PFSK-1 (cell line): Measurements from ENCODE around the gene PTPRN2.

Source experiments
- POLR2AphosphoS5 ChIP-seq: IDR thresholded peaks from 2 replicates; pipeline ENCODE4 v1.6.1; 2012; ENCODE audit warnings: low read depth, mild to moderate bottlenecking, control low read depth, low read length, moderate library complexity
- SIN3A ChIP-seq: IDR thresholded peaks from 2 replicates; pipeline ENCODE4 v1.6.1; 2012; ENCODE audit warnings: mild to moderate bottlenecking, low read length, moderate library complexity, borderline replicate concordance; ENCODE audit not compliant: insufficient read depth
- TAF1 ChIP-seq: IDR thresholded peaks from 2 replicates; pipeline ENCODE4 v1.6.1; 2012; ENCODE audit warnings: low read length, control low read depth, borderline replicate concordance; ENCODE audit not compliant: insufficient read depth

DNA sequence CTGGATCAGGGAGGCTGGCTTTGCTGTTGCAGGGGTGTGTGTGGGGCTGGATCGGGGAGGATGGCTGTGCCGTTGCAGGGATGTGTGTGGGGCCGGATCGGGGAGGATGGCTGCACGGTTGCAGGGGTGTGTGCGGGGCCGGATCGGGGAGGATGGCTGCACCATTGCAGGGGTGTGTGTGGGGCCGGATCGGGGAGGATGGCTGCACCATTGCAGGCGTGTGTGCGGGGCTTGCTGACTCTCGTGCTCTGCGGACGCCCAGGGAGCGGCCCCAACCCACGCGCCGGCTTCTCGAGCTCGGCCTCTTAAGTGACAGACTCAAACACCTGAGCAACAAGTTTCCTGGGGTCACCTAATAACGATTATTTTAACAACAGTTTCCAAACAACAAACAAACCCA lies 732.6 kb downstream of the PTPRN2 start:
- no peak for TF ChIP-seq POLR2AphosphoS5
- no peak for TF ChIP-seq SIN3A
- TF ChIP-seq TAF1: no peak
